OCI-LY1 (cell line): ENCODE measurements around the gene ADARB2.

Experiments
- H2AFZ ChIP-seq: fragments of 200-600 bp; sonication (generic), shearing (Covaris generic); 2 replicates; pipeline ENCODE4 v1.6.0; 2014; ENCODE audit warnings: antibody characterized with exemption, mild to moderate bottlenecking, low read length
- H3F3A ChIP-seq: fragments of 200-600 bp; sonication (generic), shearing (Covaris generic); 2 replicates; pipeline ENCODE4 v1.6.0; 2014; ENCODE audit warnings: mild to moderate bottlenecking, antibody characterized with exemption, low read length, moderate library complexity; ENCODE audit not compliant: insufficient read depth
- H3K27ac ChIP-seq: fragments of 200-600 bp; sonication (generic); 2 replicates; pipeline ENCODE4 v1.5.1; 2014; ENCODE audit warnings: low read length, mixed run types, mild to moderate bottlenecking, low read depth; ENCODE audit not compliant: poor library complexity, severe bottlenecking
- H3K27me3 ChIP-seq: fragments of 200-600 bp; sonication (generic); 2 replicates; pipeline ENCODE4 v1.6.0; 2014; ENCODE audit warnings: antibody characterized with exemption, mild to moderate bottlenecking, low read length, moderate library complexity; ENCODE audit not compliant: insufficient read depth
- H3K36me3 ChIP-seq: fragments of 200-600 bp; sonication (generic); 2 replicates; pipeline ENCODE4 v1.6.1; 2014; ENCODE audit warnings: mild to moderate bottlenecking, antibody characterized with exemption, low read length, moderate library complexity, mixed read lengths; ENCODE audit not compliant: insufficient read depth
- H3K4me1 ChIP-seq: fragments of 200-600 bp; sonication (generic); 2 replicates; pipeline ENCODE4 v1.5.1; 2014; ENCODE audit warnings: mild to moderate bottlenecking, low read length, moderate library complexity; ENCODE audit not compliant: insufficient read depth, severe bottlenecking
- H3K4me2 ChIP-seq: fragments of 200-600 bp; sonication (generic), shearing (Covaris generic); 2 replicates; pipeline ENCODE4 v1.6.1; 2014; ENCODE audit warnings: low read length
- H3K4me3 ChIP-seq: fragments of 200-600 bp; sonication (generic); 2 replicates; pipeline ENCODE4 v1.5.1; 2014; ENCODE audit warnings: low read length, low read depth, mild to moderate bottlenecking, mixed read lengths; ENCODE audit not compliant: poor library complexity, severe bottlenecking
- H3K79me2 ChIP-seq: fragments of 200-600 bp; shearing (Covaris generic); 2 replicates; pipeline ENCODE4 v1.6.1; 2016; ENCODE audit warnings: mixed run types, low read length, mixed read lengths; ENCODE audit not compliant: insufficient read depth
- H3K9ac ChIP-seq: fragments of 200-600 bp; sonication (generic), shearing (Covaris generic); 2 replicates; pipeline ENCODE4 v1.6.1; 2014; ENCODE audit warnings: mild to moderate bottlenecking, low read length, mixed read lengths
- H3K9me2 ChIP-seq: fragments of 200-600 bp; sonication (generic), shearing (Covaris generic); 2 replicates; pipeline ENCODE4 v1.6.1; 2014; ENCODE audit warnings: low read depth, mild to moderate bottlenecking, low read length, mixed read lengths
- H3K9me3 ChIP-seq: fragments of 200-600 bp; shearing (Covaris generic); 2 replicates; pipeline ENCODE4 v1.6.1; 2014; ENCODE audit warnings: low read length, mixed read lengths
- H4K20me1 ChIP-seq: fragments of 200-600 bp; sonication (generic), shearing (Covaris generic); 2 replicates; pipeline ENCODE4 v1.6.0; 2016; ENCODE audit warnings: mild to moderate bottlenecking, low read length; ENCODE audit not compliant: insufficient read depth
- EZH2 ChIP-seq: fragments of 200-600 bp; sonication (generic), shearing (Covaris generic); IDR thresholded peaks from 2 replicates; pipeline ENCODE4 v1.8.0; 2017; ENCODE audit warnings: borderline replicate concordance, mixed run types, mild to moderate bottlenecking, antibody characterized with exemption, low read length, moderate library complexity, mixed read lengths
- TF ChIP-seq, protein P1 (sequence below): fragments of 200-600 bp; sonication (generic), shearing (Covaris generic); IDR thresholded peaks from 2 replicates; pipeline ENCODE4 v1.5.1; 2017; ENCODE audit warnings: mild to moderate bottlenecking, antibody characterized with exemption, low read length, moderate library complexity, mixed read lengths

ADARB2 gene

GRCh38 chr10:1575481-1576244 is 161.7 kb downstream of the ADARB2 start:
- Histone ChIP-seq H3F3A (0 out of 2 replicates have a peak, but pooled peaks cover 7% of the 10 kb centered on the region), H3K9me2 (no peaks in the 10 kb centered on the region), H3K4me2 (peak overlapping the region; percentile 45; the same call in 1 of the 2 replicates), H3K4me3 (no peak overlapping the region), H3K4me1 (peaks cover 88% of the 10 kb centered on the region), H3K27ac (peak overlapping the region; percentile 97), H3K27me3 (no peaks in the 10 kb centered on the region), H2AFZ (no peak overlapping the region), H3K36me3 (no peaks in the 10 kb centered on the region), H3K9ac (peak overlapping the region; percentile 43; the same call in 1 of the 2 replicates), H4K20me1 (no peaks in the 10 kb centered on the region), H3K9me3 (no peaks in the 10 kb centered on the region), H3K79me2 (no peaks in the 10 kb centered on the region)
- no peak for TF ChIP-seq EZH2
- TF ChIP-seq, protein P1, sequence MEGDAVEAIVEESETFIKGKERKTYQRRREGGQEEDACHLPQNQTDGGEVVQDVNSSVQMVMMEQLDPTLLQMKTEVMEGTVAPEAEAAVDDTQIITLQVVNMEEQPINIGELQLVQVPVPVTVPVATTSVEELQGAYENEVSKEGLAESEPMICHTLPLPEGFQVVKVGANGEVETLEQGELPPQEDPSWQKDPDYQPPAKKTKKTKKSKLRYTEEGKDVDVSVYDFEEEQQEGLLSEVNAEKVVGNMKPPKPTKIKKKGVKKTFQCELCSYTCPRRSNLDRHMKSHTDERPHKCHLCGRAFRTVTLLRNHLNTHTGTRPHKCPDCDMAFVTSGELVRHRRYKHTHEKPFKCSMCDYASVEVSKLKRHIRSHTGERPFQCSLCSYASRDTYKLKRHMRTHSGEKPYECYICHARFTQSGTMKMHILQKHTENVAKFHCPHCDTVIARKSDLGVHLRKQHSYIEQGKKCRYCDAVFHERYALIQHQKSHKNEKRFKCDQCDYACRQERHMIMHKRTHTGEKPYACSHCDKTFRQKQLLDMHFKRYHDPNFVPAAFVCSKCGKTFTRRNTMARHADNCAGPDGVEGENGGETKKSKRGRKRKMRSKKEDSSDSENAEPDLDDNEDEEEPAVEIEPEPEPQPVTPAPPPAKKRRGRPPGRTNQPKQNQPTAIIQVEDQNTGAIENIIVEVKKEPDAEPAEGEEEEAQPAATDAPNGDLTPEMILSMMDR: no peak

- Histone ChIP-seq H3K79me2 (no peaks in the 10 kb centered on the region), H3K4me2 (peak overlapping the region; percentile 45; the same call in 1 of the 2 replicates), H3K4me3 (no peak overlapping the region), H3K27ac (peak overlapping the region; percentile 97), H3F3A (0 out of 2 replicates have a peak, but pooled peaks cover 7% of the 10 kb centered on the region), H3K9me2 (no peaks in the 10 kb centered on the region), H2AFZ (no peak overlapping the region), H3K4me1 (peaks cover 88% of the 10 kb centered on the region), H3K9me3 (no peaks in the 10 kb centered on the region), H3K27me3 (no peaks in the 10 kb centered on the region), H3K36me3 (no peaks in the 10 kb centered on the region), H4K20me1 (no peaks in the 10 kb centered on the region), H3K9ac (peak overlapping the region; percentile 43; the same call in 1 of the 2 replicates)
- TF ChIP-seq, protein P1: no peak
- no peak for TF ChIP-seq EZH2
These were observed 162.6 kb downstream of the ADARB2 start for GRCh38 chr10:1574719-1575118.

GRCh38 chr10:1573981-1574380 is 163.3 kb downstream of the ADARB2 start:
- Histone ChIP-seq H3K27me3 (no peaks in the 10 kb centered on the region), H3K9ac (no peak overlapping the region), H3K4me2 (no peak overlapping the region), H3K79me2 (no peaks in the 10 kb centered on the region), H3K9me3 (no peaks in the 10 kb centered on the region), H3K36me3 (no peaks in the 10 kb centered on the region), H3K4me1 (peaks cover 83% of the 10 kb centered on the region), H3F3A (0 out of 2 replicates have a peak, but pooled peaks cover 7% of the 10 kb centered on the region), H3K9me2 (no peaks in the 10 kb centered on the region), H3K4me3 (no peak overlapping the region), H3K27ac (peak overlapping the region; percentile 97), H4K20me1 (no peaks in the 10 kb centered on the region), H2AFZ (no peak overlapping the region)
- no peak for TF ChIP-seq EZH2
- TF ChIP-seq, protein P1: no peak
